B cell (primary cell): ENCODE results near the gene ZBTB25.

Source experiments
- EZH2 ChIP-seq: IDR thresholded peaks from 2 replicates; pipeline ENCODE4 v1.6.1; 2012; ENCODE audit warnings: borderline replicate concordance, low read depth, mild to moderate bottlenecking, moderate library complexity, low read length; ENCODE audit not compliant: insufficient read depth, poor library complexity, severe bottlenecking
- TF ChIP-seq, protein P1 (sequence below): fragments of 200-600 bp; IDR thresholded peaks from one replicate; pipeline ENCODE4 v1.8.0; 2022; ENCODE audit warnings: antibody characterized with exemption, mild to moderate bottlenecking

- TF ChIP-seq, protein P1, sequence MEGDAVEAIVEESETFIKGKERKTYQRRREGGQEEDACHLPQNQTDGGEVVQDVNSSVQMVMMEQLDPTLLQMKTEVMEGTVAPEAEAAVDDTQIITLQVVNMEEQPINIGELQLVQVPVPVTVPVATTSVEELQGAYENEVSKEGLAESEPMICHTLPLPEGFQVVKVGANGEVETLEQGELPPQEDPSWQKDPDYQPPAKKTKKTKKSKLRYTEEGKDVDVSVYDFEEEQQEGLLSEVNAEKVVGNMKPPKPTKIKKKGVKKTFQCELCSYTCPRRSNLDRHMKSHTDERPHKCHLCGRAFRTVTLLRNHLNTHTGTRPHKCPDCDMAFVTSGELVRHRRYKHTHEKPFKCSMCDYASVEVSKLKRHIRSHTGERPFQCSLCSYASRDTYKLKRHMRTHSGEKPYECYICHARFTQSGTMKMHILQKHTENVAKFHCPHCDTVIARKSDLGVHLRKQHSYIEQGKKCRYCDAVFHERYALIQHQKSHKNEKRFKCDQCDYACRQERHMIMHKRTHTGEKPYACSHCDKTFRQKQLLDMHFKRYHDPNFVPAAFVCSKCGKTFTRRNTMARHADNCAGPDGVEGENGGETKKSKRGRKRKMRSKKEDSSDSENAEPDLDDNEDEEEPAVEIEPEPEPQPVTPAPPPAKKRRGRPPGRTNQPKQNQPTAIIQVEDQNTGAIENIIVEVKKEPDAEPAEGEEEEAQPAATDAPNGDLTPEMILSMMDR = no peak
- no peak for TF ChIP-seq EZH2
Observed at GRCh38 chr14:64444984-64445845, 58.4 kb downstream of the ZBTB25 start.
